Lower leg skin (tissue), 3 donors: ENCODE results near the gene TUT4.

ENCODE experiments used
- CTCF ChIP-seq, 3 donors: fragments of 450-650 bp; IDR thresholded peaks; one replicate each; pipeline ENCODE4 v1.5.1; 2016; ENCODE audit warnings: antibody characterized with exemption in 3 of 3, mild to moderate bottlenecking in 3 of 3, moderate library complexity in 2 of 3
- POLR2A ChIP-seq, 2 donors: fragments of 450-650 bp; IDR thresholded peaks; one replicate each; pipeline ENCODE4 v1.6.1; 2016 to 2017; ENCODE audit warnings: antibody characterized with exemption in 2 of 2, mild to moderate bottlenecking in 1 of 2, moderate library complexity in 1 of 2

GRCh38 chr1:52454127-52454526 is 98.8 kb downstream of the TUT4 start:
- TF ChIP-seq CTCF (IDR thresholded peaks at IDR 0.05) (no peak), POLR2A (IDR thresholded peaks at IDR 0.05) (no peak)
